Stomach smooth muscle (tissue), 2 donors: ENCODE results near the gene TULP3.

Source experiments
- H3K27ac ChIP-seq: one replicate; pipeline ENCODE4 v1.7.0; 2013; ENCODE audit warnings: mild to moderate bottlenecking, low read length, inconsistent platforms
- H3K27me3 ChIP-seq, 2 donors: one replicate each; pipeline ENCODE4 v1.7.0; 2013; ENCODE audit warnings: low read length in 2 of 2; ENCODE audit not compliant: insufficient read depth in 2 of 2, control insufficient read depth in 1 of 2
- H3K36me3 ChIP-seq, 2 donors: one replicate each; pipeline ENCODE4 v1.7.0; 2013; ENCODE audit warnings: low read length in 2 of 2; ENCODE audit not compliant: control insufficient read depth in 2 of 2, insufficient read depth in 2 of 2
- H3K4me1 ChIP-seq: one replicate; pipeline ENCODE4 v1.7.0; 2013; ENCODE audit warnings: low read length; ENCODE audit not compliant: control insufficient read depth, insufficient read depth
- H3K4me3 ChIP-seq, 2 donors: one replicate each; pipeline ENCODE4 v1.7.0; 2013; ENCODE audit warnings: low read length in 2 of 2
- H3K9ac ChIP-seq, 2 donors: one replicate each; pipeline ENCODE4 v1.7.0; 2013; ENCODE audit warnings: low read length in 2 of 2, mild to moderate bottlenecking in 1 of 2
- H3K9me3 ChIP-seq, 2 donors: one replicate each; pipeline ENCODE4 v1.7.0; 2013; ENCODE audit warnings: low read length in 2 of 2; ENCODE audit not compliant: control insufficient read depth in 2 of 2
- donor health status: healthy.
- donor health status: Pancreatic carcinoma.

The TULP3 gene, protein sequence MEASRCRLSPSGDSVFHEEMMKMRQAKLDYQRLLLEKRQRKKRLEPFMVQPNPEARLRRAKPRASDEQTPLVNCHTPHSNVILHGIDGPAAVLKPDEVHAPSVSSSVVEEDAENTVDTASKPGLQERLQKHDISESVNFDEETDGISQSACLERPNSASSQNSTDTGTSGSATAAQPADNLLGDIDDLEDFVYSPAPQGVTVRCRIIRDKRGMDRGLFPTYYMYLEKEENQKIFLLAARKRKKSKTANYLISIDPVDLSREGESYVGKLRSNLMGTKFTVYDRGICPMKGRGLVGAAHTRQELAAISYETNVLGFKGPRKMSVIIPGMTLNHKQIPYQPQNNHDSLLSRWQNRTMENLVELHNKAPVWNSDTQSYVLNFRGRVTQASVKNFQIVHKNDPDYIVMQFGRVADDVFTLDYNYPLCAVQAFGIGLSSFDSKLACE

DNA sequence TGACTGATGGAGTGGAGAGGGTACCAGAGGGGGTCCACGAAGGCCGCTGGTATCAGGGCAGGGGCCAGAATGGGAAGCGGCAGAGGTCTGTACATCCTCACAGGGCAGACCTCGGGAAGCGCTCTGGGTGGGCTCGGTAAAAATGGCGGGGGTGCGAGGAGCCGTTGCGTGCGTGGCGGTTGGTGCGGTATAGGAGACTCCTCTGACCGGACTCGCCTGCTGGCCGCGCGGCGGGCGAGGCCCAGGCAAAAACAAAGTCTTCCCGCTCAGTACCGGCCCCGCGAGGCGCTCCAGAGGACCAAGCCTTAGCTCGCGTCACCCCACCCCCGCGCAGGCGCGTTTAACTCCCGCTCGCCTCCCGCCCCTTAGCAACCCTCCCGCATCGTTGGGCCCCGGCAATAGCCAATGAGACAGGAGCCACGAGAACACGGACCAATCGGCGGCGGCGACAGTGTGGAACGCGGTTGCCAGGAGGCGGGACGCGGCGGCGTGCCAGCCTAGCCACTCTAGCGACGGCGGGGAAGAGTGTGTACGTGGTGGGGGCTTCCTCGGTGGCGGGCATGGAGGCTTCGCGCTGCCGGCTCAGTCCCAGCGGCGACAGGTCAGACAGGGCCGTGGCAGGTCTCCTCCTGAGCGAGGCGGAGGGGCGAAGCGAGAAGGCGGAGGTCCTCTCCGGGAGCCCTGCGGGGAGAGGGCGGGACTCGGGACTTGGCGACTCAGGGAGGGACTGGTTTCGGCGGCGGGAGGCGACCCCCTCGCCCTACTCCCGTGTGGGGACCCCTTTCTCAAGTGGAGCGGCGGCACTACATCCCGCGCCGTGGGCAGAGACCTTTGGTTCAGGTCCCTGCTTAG lies at the start of gene TULP3:
TSS of gene TULP3 (plus strand) at position 504 of the 852 bp plus-strand sequence. CDS start at position 561, 57 bp downstream.
- H3K4me1 ChIP-seq, result peaks cover 17% of the 10 kb centered on the region
- H3K4me3 ChIP-seq, result peak within 1 kb of the TSS; percentile 92 to 95
- no peaks in the 10 kb centered on the region for H3K27me3 ChIP-seq
- no peaks in the 10 kb centered on the region for H3K9me3 ChIP-seq
- peak within 1 kb of the TSS; percentile 93 to 99 for H3K9ac ChIP-seq
- H3K27ac ChIP-seq, result peak within 1 kb of the TSS; percentile 96
- H3K36me3 ChIP-seq, result peaks cover 4 to 6% of the 10 kb centered on the region in 2 donors

DNA sequence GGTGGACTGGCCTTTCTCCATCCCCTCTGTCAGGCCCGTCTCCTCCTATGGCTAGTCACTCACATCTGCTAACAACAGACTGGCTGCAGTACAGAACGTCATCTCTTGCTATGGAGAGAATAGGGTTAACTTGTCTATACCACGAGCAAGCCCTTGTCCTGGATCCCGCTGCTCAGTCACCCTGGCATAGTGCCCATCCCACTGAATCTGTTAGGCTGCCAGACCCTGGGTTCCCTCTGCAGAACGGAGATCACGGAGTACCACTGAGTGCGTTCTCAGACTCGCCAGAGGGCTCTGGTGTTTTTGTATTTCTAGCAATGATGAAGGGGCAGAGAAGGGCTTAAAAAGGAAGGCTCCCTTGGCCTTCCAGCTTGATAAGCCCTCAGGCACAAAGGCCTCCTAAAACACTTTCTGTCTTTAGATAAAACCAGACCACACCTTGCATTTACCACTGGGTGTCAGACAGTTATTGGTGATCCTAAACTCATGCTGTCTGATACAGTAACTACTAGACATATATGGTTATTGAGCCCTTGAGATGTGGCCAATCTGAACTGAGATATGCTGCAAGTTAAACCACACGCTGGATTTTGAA lies 49.5 kb upstream of the TULP3 start:
- no peaks in the 10 kb centered on the region for H3K9me3 ChIP-seq
- no peak overlapping the region for H3K9ac ChIP-seq
- H3K4me1 ChIP-seq, result peaks cover 8% of the 10 kb centered on the region
- H3K27me3 ChIP-seq, result no peaks in the 10 kb centered on the region
- no peaks in the 10 kb centered on the region for H3K36me3 ChIP-seq
- no peak overlapping the region for H3K27ac ChIP-seq
- no peak overlapping the region for H3K4me3 ChIP-seq

DNA sequence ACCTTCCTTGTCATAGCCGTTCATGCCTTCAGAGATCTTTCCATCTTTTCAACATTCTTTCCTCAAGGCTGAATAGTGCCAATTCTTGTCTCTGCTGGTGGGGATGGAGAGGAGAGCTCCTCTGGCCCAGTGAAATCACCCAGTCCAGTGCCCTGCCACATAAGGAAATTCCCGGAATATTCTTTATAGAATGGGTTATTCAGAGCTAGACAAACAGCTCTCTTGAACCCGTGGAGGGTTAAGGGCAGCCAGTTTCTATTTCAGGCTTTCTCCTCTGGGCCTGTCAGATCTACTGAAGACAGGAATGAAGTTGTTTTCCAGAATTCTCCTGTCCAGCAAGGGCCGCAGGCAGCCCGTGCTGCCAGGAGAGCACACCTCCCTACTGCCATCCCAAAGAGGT lies 47.7 kb upstream of the TULP3 start:
- Histone ChIP-seq H3K4me3 (no peak overlapping the region), H3K9ac (no peak overlapping the region), H3K27ac (no peak overlapping the region), H3K27me3 (no peaks in the 10 kb centered on the region), H3K4me1 (peaks cover 8% of the 10 kb centered on the region), H3K9me3 (no peaks in the 10 kb centered on the region), H3K36me3 (no peaks in the 10 kb centered on the region)

DNA sequence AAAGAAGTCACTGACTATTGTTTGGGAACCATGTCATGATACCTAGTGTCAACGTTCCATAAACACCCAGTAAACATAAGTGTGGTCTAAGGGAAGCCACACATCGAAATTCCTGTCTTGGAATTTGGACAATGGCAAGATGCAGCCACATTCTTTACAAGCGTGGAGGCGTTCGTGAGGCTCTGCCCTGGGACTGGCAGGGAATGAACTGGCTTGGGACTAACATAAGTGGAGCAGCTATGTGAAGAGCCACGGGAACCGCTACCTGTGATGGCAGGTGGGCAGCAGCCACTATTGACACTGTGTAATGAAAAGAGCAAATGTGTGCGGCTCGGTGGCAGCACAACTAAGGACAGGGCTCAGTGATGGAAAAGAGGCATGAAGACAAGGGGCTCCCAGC lies 45.9 kb upstream of the TULP3 start:
- Histone ChIP-seq H3K27ac (no peak overlapping the region), H3K27me3 (no peaks in the 10 kb centered on the region), H3K4me1 (peaks cover 8% of the 10 kb centered on the region), H3K9ac (no peak overlapping the region), H3K9me3 (no peaks in the 10 kb centered on the region), H3K36me3 (no peaks in the 10 kb centered on the region), H3K4me3 (no peak overlapping the region)

DNA sequence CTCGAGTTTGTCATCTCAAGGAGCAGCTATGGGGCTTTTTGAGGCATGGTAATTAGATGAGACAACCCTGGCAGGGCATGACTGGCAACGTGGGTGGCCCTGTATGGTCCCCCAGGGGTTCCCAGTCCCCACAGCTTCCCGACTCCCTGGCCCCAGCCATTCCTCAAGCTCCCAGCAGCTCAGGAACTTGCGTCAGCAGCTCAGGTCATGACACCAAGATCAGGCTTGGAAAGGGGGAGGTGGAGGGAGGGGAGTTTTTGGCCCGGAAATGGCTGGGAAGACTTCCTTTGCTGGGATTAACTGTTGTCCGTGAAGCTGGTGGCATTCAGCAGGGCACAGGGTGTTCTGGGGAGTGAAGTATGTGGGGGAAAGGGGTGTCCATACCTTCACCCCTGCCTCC lies 45.4 kb upstream of the TULP3 start:
- Histone ChIP-seq H3K9me3 (no peaks in the 10 kb centered on the region), H3K27me3 (no peaks in the 10 kb centered on the region), H3K4me1 (peaks cover 8% of the 10 kb centered on the region), H3K4me3 (no peak overlapping the region), H3K36me3 (no peaks in the 10 kb centered on the region), H3K9ac (no peak overlapping the region), H3K27ac (no peak overlapping the region)

DNA sequence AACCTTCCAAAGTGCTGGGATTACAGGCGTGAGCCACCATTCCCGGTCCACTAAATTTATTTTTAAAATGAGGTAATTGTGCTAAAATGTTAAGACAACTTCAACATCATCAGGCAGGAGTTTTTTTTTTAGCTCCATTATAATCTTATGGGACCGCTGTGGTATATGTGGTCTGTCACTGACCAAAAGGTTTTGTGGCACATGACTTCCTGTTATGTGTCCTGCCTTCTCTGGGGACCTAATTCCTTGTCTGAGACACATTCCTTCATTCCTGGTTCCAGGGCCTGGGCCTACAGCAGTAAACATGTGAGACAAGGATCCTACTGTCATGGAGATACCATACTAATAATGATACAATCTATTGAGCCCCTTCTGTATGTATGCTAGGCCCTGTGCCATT lies 38.8 kb upstream of the TULP3 start:
- Histone ChIP-seq H3K27ac (no peak overlapping the region), H3K4me1 (peaks cover 4% of the 10 kb centered on the region), H3K9ac (no peak overlapping the region), H3K36me3 (no peaks in the 10 kb centered on the region), H3K9me3 (no peaks in the 10 kb centered on the region), H3K4me3 (no peak overlapping the region), H3K27me3 (no peaks in the 10 kb centered on the region)

DNA sequence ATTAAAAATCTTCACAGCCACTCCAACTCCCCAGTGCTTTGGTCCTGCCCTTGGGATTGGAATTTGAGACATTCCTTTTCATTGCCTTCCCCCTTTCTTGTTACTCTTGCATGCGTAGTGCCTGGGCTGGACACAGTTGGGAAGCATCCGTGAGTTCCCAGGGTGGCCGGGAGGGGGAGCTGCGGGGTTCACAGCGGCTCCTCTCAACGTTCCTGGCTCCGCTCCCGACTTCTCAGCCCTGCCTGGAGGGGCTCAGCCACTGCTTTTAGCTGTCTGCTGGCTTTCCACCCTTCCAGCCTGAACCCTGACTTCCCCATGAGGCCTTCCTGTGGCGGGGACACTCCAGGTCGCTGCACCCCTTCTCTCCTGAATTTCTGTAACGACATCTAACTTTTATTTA lies 37.1 kb upstream of the TULP3 start:
- peaks cover 4% of the 10 kb centered on the region for H3K4me1 ChIP-seq
- no peaks in the 10 kb centered on the region for H3K36me3 ChIP-seq
- no peak overlapping the region for H3K27ac ChIP-seq
- H3K9me3 ChIP-seq, result no peaks in the 10 kb centered on the region
- peak overlapping the region in 1 of 2 donors; percentile 49 for H3K4me3 ChIP-seq
- no peaks in the 10 kb centered on the region for H3K27me3 ChIP-seq
- H3K9ac ChIP-seq, result no peak overlapping the region

DNA sequence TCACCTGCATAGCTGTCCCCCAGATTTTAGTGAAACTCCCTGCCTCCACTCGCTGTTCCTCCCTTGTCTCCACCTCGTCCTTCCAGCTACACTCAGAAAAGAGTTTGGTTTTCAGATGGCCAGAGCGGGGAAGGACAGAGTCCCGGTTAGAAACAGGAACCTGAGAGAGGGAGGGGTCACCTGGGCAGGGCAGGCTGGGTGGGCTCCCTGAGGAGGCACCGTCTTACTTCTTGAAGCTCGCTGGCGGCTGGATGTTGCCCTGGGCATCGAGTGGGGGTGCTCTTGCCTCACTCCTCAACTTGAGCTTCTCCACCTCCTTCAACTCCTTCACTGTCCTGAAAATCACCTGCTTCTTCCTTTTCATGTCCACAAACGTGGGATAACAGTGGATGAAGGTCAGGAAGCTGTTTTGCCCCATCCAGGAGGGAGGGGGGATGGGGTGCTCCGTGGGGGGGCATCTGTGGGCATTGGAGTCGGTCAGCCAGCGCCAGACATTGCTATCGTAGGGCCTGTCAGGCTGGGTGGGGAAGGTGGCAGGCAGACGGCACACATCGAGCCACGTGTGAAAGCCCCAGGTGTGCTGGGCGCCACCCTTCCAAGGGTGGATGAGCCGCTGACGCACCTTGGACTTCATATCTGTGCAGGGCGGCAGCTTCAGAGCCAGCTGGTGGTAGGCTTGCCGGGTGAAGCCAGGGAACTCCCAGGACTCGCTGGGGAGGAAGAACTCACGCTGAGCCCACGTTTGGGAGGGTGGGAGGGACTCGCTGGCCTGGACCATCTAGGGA lies 35.8 kb upstream of the TULP3 start:
- H3K9me3 ChIP-seq, result no peaks in the 10 kb centered on the region
- H3K36me3 ChIP-seq, result peaks cover 0 to 2% of the 10 kb centered on the region in 2 donors
- H3K9ac ChIP-seq, result no peak overlapping the region
- H3K4me1 ChIP-seq, result peaks cover 4% of the 10 kb centered on the region
- no peaks in the 10 kb centered on the region for H3K27me3 ChIP-seq
- H3K4me3 ChIP-seq, result no peak overlapping the region
- H3K27ac ChIP-seq, result no peak overlapping the region

DNA sequence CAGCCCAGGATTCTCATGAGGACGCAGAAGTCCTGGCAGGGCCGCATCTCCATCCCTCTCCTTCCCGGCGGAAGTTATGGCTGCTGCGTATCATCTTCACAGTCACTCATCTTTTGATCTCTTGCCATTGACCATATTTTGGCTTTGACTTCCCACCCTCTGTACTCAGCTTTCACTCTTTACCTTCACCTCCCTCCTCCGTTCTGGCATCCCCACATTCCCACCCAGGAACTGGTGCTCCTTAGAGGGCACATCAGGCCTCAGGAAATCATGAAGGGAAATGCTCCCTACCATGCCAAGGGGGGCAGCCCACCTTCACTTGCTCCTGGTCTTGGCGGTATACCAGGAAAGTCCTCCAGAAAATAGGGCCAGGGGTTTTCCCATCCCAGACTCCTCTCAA lies 35.1 kb upstream of the TULP3 start:
- Histone ChIP-seq H3K9me3 (no peaks in the 10 kb centered on the region), H3K4me1 (peaks cover 4% of the 10 kb centered on the region), H3K27me3 (no peaks in the 10 kb centered on the region), H3K36me3 (peaks cover 0 to 2% of the 10 kb centered on the region in 2 donors), H3K27ac (no peak overlapping the region), H3K9ac (no peak overlapping the region), H3K4me3 (no peak overlapping the region)

DNA sequence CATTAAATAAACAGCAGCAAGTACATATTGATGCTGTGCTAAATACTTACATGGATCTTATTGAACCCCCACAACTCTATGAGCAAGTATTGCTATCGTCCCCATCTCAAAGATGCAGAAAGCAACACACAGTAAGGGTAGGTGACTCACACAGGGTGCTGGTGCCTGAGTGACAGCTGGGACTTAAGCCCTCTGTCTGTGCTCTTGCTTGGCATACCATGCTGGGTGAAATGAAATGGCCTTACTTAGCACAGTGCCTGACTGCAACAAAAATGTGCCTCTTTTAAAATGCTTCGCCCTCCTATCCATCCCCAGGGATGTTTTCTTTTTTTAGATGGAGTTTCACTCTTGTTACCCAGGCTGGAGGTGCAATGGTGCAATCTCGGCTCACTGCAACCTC lies 34.6 kb upstream of the TULP3 start:
- Histone ChIP-seq H3K27me3 (no peaks in the 10 kb centered on the region), H3K4me3 (no peak overlapping the region), H3K9ac (no peak overlapping the region), H3K4me1 (peaks cover 4% of the 10 kb centered on the region), H3K9me3 (no peaks in the 10 kb centered on the region), H3K27ac (no peak overlapping the region), H3K36me3 (peaks cover 0 to 2% of the 10 kb centered on the region in 2 donors)
